ENCODE data around the gene TM4SF1.

The TM4SF1 gene

GRCh38 chr3:149368201-149368673 is 9.2 kb downstream of the TM4SF1 start:
- DNase-seq (ENCODE audit: low spot score), result no peak
- TF ChIP-seq, protein P1, sequence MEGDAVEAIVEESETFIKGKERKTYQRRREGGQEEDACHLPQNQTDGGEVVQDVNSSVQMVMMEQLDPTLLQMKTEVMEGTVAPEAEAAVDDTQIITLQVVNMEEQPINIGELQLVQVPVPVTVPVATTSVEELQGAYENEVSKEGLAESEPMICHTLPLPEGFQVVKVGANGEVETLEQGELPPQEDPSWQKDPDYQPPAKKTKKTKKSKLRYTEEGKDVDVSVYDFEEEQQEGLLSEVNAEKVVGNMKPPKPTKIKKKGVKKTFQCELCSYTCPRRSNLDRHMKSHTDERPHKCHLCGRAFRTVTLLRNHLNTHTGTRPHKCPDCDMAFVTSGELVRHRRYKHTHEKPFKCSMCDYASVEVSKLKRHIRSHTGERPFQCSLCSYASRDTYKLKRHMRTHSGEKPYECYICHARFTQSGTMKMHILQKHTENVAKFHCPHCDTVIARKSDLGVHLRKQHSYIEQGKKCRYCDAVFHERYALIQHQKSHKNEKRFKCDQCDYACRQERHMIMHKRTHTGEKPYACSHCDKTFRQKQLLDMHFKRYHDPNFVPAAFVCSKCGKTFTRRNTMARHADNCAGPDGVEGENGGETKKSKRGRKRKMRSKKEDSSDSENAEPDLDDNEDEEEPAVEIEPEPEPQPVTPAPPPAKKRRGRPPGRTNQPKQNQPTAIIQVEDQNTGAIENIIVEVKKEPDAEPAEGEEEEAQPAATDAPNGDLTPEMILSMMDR (IDR thresholded peaks at IDR 0.05; ENCODE audit: extremely low read depth, missing control alignments), result no peak

DNA sequence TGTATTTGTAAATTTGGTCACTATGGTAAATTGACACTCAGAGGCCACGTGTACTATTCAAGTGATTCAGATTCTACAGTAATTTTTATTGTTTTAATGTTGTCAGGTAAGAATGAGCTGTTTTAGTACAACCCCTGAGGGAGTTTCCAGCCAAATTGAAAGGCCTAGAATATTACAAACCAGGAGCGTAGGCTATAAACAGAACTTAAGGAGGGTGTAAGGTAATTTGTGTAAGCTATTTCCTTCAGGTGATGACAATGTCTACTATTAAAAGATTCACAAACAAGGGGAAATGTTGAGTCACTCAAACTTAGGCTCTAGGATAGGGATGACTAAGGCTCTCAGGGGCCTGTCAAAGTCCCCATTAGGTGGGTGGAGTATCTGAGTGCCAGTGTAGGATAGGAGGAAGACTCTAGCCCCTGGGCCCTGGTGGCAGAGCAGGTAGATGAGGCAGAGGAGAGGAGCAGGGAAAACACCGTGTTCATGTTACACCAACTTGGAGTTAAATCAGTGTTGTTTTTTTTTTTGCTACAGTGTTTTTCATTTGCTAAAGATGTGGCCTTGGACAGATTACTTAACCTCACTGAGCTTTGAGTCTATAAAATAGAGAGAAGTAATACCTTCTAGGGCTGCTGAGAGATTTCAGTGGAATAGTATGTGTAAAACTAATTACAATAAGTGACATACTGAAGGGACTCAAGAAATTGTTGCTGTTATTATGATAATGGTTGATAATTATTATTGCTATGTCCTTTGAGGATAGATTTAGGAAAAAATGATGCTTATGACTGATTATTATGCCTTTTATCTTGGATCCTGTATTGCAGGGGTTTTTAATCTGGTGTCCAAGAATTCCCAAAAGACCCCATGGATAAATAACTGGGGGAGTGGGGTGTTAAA is 10.3 kb downstream of the TM4SF1 start:
- no peak for DNase-seq (ENCODE audit: low spot score)
- TF ChIP-seq, protein P1 (IDR thresholded peaks at IDR 0.05; ENCODE audit: extremely low read depth, missing control alignments), result no peak

- TF ChIP-seq, protein P1 (IDR thresholded peaks at IDR 0.05; ENCODE audit: extremely low read depth, missing control alignments), result no peak
- no peak for DNase-seq (ENCODE audit: low spot score)
Measured at GRCh38 chr3:149366031-149366430, 11.4 kb downstream of the TM4SF1 start.

- TF ChIP-seq, protein P1 (IDR thresholded peaks at IDR 0.05; ENCODE audit: extremely low read depth, missing control alignments), result no peak
- DNase-seq (ENCODE audit: low spot score), result no peak
Measured at GRCh38 chr3:149364624-149365023, 12.8 kb downstream of the TM4SF1 start.

DNA sequence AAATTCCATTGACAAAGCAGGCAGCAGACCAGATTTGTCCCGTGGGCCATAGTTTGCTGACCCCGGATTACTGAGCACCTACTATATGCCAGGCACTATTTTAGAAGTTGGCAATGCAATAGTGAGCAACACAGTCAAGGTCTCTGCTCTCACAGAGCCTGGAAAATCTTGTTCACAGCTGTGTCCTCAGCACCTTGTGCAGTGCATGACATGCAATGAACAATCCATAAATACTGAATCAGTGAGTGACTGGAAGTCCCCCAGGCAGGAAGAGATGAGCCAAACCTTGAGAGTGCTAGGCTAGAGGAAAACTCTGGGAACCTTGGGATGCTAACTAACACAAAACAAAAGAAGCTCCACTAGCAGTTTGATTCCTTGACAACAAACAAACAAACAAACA is 14.4 kb downstream of the TM4SF1 start:
- DNase-seq (ENCODE audit: low spot score), result no peak
- TF ChIP-seq, protein P1 (IDR thresholded peaks at IDR 0.05; ENCODE audit: extremely low read depth, missing control alignments), result no peak

DNA sequence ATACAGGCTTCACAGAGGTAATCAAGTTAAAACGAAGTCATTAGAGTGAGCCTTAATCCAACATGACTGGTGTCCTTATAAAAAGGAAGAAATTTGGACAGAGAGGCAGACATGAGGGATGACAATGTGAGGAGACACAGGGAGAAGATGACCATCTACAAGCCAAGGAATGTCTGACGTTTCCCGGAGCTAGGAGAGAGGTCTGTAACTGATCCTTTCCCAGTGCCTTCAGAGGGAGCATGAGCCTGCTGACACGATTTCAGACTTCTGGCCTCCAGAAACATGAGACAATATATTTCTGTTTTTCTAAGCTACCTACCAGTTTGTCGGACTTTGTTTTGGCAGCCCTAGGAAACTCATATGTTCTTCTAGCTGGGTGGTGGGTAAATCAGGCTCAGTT is 15.1 kb downstream of the TM4SF1 start:
- no peak for DNase-seq (ENCODE audit: low spot score)
- TF ChIP-seq, protein P1 (IDR thresholded peaks at IDR 0.05; ENCODE audit: extremely low read depth, missing control alignments), result no peak

- DNase-seq (ENCODE audit: low spot score), result no peak
- TF ChIP-seq, protein P1 (IDR thresholded peaks at IDR 0.05; ENCODE audit: extremely low read depth, missing control alignments), result no peak
Measured at GRCh38 chr3:149356630-149357029, 20.8 kb downstream of the TM4SF1 start.

Data from GM20000 (cell line).